HG03196 (cell line): ENCODE measurements around the gene ITGB3.

Experiments
- ATAC-seq: cut with Tn5 transposase; IDR thresholded peaks from one replicate; pipeline ENCODE4 v1.9.1; 2021; ENCODE audit not compliant: unreplicated experiment

Gene ITGB3

DNA sequence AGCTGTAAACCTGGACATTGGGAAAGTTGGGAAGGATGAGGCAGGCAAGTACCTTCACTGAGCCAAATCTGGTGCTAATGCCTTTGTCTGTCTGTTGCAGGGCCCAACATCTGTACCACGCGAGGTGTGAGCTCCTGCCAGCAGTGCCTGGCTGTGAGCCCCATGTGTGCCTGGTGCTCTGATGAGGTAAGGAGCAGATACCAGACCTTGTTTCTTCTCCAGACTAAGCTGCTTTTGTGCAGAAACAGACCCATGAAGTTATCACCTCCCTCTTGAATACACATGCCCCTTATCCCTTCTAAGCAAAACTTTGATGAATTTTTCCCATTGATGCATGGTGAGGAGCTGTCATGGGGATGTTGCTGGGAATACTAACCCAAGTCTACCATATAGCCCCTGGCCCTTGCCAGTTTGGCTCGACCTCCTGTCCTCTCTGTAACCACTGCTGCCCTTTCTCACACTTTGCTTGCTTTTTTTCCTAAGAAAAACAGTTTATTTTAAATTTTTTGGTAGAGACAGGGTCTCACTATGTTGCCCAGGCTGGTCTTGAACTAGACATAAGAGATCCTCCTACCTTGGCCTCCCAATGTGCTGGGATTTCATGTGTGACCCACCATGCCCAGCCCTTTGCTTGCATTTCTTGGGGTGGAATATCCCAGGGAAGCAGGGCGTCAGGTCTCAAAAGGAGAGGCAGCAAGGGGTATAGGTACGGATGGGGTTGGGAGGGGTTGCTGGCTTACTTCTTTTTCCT lies 20.9 kb downstream of the ITGB3 start:
- ATAC-seq: no peak

DNA sequence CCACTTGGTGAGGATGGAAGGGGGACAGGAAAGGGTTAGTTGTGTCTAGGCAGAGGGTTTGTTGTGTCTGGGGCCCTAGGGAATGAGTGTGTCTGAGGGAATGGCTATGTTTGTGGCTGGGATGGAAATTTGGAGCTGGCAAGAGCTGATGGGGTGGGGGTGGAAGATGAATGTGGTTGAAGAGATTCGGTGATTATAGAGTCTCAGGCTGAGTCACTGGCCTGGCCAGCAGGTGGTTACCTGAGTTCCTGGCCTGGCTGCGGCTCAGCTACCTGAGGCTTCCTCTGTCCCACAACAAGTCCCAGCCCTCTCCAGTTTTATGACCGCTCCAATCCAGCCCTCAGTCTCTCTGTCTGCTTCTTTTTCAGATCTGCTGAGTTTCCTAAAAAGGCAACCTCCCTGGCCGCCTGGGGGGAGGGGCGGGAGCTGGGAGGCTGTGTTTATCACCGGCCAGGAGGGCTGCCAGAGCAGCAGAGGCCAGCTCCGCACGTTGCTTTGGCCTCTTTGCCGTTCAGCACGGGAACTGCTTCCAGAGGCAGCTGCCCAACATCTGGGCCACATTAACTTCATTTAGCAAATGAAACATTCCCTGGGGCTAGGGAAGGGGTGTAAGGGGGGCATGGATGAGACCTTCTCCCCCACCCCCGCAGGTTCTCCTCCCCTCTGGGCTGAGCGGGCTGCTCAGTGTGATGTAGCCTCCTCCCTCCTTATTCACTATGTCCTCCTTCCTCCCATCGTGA lies 21.8 kb downstream of the ITGB3 start:
- ATAC-seq: no peak

DNA sequence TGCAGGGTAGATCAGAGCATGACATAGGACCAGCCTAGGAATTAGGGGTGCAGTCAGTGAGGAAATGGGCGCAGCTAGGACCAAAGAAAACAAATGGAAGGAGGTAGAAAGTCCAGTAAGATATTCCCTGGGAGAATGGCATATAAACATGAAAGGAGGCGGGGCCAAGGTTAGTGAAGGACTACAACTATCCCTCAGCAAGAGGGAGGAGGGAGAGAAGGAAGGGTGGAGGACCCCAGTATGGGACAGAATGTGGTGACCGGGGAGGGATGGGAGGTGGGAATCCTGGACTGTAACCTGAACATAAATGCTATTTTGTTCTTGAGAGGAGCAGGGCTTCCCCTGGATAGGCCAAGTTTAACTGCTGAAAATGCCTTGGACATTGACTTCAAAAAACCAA lies 22.8 kb downstream of the ITGB3 start:
- no peak for ATAC-seq

DNA sequence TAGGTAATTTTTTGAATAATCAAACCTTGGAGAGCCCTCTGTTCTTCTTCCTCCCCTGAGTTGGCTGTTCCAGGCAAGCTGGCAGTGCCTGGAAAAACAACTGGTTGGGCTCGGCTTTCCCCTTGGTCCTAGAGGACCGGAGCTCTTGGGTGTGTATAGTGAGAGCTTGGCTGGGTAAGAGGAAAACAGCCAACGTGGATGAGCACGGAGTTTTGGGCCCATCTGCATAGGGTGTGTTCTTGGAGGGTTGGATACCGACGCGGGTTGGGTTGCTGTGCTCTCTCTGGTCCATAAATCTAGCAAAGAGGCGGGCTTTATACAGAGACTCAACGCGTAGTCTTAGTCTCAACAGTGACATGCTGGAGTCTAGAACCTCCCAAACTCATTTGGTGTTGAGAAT lies 23.2 kb downstream of the ITGB3 start:
- ATAC-seq: no peak

DNA sequence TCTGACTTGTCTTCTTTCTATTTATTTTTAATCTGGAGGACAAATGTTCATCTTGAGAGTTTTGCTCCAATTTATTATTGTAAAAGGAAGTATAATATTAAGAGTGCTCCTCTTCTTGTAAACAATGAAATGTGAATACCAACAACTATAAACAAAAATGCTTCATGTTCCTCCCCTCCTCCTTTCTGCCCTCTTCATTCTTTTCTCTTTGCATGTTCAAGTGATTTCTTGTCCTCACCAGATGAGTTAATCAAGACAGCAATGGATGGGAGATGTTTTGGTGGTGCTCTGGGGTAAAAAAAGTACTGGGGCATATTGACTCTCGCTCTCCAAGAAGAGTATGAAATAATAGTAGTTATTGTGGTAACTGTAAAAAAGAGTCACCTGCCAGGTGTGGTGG lies 24.3 kb downstream of the ITGB3 start:
- no peak for ATAC-seq

DNA sequence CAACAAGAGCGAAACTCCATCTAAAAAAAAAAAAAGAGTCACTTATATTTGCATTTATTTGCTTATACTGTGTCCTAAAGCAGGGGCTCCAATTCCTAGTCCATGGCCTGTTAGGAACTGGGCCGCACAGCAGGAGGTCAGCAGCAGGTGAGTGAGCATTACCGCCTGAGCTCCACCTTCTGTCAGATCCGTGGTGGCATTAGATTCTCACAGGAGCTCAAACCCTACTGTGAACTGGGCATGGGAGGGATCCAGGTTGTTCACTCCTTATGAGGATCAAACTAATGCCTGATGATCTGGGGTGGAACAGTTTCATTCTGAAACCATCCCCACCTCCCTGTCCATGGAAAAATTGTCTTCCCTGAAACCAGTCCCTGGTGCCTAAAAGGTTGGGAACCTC lies 24.9 kb downstream of the ITGB3 start:
- ATAC-seq: no peak

DNA sequence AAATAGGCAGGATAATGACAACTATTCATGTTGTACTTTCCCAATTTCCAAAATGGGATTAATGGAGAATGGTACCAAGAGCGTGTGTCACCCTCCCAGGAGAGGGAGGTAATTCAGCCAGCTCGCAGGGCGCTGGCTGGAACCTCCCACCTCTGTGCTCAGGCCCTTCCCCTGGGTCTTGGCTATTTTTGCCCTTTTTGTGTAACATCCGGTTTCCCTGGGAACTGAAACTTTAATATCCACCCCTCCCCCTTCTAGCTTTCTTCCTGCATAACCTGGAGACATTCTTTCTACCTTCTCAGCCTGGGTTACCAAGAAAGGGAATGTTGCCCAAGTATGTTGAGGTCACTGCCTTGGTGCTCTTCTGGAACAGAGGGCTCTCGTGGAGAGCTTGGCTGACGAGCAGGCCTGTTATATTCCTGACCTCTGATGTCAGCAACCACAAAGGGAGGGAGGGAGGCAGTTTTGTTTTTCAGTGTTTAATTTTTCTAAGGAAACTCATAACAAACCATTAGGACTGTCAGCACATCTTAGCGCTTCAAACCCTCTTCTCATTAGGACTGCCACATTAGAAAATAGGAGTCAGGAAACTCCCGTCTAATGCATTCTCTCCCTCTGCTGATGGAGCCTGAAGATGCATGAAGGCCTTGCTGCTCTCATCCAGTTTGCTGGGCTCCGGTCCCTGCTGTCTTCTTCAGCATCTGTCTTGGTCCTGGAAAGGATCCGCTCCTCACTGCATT lies 25.6 kb downstream of the ITGB3 start:
- ATAC-seq: peak; percentile 73

DNA sequence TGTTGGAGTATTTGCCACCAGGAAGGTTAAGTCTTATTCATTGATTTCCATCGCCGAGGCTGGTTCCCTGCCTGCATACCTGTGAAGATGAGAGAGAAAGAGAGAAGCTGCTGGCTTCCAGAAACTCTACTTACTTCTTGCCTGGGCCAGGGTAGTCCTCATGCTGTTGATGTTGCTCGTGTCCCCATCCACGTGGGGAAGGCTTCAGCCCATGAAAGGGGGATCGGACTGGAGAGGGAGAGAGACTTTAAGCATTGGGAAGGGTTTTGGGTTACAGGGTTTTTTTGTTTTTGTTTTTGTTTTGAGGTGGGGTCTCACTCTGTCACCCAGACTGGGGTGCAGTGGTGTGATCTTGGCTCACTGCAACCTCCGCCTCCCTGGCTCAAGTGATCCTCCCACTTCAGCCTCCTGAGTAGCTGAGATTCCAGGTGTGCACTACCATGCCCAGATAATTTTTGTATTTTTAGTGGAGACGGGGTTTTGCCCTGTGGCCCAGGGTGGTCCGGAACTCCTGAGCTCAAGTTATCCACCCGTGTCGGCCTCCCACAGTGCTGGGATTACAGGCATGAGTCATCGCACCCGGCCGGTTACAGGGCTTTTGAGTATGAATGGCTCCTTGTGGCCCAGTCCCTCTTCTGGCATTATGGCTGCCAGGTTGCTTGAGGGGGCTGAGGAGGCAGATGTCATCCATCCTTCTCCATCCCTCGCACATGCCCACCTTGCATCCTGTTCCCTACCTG lies 26.6 kb downstream of the ITGB3 start:
- no peak for ATAC-seq

DNA sequence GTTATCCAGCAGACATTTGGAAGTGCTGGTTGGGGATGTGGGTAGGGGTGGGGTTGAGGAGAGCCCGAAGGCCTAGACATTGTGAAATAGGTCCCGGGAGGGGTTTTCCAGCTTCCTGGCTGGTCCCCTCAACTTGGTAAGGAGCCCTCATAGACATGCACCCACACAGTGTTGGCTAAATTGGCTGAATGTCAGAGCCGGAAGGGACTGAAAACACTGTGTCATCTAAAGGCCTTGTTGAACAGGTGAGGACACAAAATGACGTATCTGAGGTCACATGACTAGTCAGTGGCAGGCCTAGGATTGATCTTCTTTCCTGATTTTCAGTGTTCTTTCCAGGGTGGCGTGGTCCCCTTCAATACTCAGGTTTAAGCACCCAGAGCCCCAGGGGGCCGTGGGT lies 27.6 kb downstream of the ITGB3 start:
- no peak for ATAC-seq

DNA sequence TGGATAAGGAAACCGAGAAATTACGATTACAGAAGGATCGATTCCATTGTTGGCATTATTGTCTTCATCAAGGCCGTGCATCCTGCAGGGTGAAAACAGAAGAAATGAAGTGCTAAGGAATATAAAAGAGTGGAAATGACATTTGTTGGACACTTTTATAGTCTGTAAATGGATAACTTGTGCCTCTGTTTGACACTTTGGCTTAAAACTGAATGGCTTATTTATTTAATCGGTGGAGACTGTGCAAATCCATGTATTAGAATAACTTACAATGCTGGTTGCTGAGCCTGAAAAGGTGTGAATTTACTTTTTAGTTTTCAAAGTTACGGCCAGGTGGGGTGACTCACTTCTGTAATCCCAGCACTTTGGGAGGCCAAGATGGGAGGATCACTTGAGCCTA lies 31.4 kb downstream of the ITGB3 start:
- ATAC-seq: no peak

DNA sequence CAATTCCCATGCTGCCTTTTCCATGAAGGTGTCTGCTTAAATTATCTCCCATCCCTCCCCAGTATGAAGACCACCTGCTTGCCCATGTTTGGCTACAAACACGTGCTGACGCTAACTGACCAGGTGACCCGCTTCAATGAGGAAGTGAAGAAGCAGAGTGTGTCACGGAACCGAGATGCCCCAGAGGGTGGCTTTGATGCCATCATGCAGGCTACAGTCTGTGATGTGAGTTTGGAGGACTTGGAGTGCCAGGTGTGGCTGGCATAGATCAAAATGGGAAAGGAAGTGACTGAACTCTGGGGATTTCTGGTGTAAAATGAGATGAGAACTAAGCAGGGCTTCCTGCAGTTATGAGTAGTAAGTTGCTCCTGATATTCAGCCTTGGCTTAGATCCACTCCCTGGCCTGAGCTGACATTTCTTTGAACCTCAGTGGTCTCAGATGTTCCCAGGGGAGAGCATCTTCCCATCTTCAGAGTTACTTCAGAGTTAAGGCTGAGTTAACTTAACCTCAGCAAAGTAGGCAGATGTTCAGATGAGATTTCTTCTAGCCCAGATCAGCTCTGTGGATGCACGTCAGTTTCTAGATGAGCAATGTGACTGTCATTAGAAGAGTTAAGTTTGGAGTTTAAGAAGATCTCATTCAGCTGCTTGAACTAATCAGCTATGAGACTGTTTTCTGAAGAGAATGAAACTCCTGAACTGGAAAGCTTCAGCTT lies 32.7 kb downstream of the ITGB3 start:
- ATAC-seq: peak; percentile 54

DNA sequence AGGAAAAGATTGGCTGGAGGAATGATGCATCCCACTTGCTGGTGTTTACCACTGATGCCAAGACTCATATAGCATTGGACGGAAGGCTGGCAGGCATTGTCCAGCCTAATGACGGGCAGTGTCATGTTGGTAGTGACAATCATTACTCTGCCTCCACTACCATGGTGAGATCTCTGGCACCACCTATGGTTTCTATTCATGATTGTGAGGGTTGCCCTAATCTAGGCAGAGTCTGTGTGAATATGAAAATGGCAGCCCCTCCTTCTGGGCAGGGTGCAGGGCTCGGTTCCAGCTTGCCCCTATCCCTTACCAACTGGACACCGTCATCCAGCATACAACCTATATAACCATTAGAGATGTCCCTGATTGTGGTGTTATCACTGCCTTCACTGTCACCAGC lies 33.4 kb downstream of the ITGB3 start:
- no peak for ATAC-seq

DNA sequence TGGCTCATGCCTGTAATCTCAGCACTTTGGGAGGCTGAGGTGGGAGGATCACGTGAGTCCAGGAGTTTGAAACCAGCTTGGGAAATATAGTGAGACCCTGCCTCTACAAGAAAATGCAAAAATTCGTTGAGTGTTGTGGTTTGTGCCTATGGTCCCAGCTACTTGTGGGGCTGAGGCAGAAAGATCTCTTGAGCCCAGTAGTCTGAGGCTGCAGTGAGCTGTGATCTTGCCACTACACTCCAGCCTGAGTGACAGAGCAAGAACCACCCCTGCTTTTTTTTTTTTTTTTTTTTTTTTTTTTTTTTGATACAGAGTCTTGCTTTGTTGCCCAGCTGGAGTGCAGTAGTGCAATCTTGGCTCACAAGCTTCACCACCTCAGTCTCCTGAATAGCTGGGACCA lies 34.0 kb downstream of the ITGB3 start:
- ATAC-seq: no peak

DNA sequence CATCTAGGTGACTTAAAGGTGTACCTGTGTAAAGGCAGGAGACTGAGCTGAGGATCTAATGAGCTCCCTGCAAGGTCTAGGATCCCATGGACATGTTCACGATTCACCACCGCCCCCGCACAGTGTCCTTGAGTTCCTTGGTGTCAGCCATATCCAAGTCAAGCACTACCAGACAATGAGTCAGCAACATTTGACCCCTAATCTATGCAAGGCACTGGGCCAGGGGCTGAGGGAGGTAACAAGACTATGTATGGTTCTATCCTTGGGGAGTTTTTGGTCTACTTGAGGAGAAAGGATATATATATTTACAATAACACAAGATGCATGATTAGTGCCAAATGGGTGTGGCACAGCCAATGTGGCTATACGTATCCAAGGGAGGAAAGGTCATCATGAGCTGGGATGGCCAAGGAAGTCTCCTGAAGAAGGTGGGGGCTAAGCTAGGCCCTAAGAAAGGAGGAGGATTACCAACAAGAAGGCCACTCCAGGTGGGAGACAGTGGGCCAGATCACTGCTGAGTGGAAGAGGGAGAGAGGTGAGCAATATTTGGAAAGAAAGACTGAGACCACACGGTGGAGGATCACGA lies 35.0 kb downstream of the ITGB3 start:
- no peak for ATAC-seq

DNA sequence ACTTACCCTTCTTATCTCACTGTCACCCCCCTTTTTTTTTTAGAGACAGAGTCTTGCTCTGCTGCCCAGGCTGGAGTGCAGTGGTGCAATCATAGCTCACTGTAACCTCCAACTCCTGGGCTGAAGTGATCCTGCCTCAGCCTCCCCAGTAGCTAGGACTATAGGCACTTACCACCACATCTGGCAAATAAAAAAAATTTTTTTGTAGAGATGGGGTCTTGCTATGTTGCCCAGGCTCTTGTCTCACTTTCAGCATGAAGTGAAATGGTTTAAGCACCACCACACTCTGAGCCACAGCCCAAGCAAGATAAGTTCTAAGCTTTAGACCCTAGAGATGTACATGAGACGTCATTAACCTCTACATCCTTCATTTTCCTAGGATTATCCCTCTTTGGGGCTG lies 35.7 kb downstream of the ITGB3 start:
- ATAC-seq: no peak

DNA sequence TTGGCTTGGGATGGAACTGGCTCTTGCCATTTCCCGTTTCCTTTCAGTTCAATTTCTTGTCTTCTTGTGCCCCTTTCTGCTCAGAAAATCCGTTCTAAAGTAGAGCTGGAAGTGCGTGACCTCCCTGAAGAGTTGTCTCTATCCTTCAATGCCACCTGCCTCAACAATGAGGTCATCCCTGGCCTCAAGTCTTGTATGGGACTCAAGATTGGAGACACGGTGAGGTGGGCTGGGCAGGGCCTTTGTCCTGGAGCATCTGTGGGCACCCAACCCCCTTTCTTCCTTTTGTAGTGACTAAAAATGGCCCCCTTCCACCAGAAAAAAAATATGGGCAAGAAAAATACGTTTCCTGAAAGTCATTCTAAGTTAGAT lies 37.2 kb downstream of the ITGB3 start:
- ATAC-seq: no peak

DNA sequence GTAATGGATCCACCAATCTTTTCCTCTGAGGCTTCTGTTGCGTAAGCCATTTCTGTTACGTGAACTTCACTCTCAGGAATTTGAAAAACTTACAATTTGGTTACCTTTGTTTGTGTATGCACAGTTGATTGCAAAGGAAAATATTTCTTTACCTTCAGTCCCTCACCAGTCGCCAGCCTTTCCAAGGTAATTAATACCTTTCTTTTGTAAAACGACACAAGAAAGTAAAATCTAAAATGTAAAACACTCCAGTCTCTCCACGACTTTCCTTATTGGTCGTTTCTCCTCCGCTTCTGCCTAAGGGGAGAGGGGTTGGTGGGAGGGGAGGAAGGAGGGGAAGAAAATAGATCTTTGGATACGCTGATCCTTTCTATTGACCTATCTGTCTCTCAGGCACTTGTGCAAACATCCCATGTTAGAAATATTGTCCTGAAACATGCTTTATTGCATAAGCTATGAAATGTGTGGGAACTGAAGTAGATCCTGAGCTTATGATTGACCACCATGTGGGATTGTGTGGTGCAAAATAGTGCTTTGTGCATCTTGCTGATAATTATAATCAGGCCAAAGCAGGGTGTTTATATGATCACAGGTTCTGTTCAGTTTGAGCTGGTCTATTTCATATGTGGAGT lies 37.7 kb downstream of the ITGB3 start:
- no peak for ATAC-seq

DNA sequence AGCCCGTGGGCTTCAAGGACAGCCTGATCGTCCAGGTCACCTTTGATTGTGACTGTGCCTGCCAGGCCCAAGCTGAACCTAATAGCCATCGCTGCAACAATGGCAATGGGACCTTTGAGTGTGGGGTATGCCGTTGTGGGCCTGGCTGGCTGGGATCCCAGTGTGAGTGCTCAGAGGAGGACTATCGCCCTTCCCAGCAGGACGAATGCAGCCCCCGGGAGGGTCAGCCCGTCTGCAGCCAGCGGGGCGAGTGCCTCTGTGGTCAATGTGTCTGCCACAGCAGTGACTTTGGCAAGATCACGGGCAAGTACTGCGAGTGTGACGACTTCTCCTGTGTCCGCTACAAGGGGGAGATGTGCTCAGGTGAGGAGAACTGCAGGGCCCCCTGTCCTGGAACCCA lies 38.6 kb downstream of the ITGB3 start:
- ATAC-seq: no peak

DNA sequence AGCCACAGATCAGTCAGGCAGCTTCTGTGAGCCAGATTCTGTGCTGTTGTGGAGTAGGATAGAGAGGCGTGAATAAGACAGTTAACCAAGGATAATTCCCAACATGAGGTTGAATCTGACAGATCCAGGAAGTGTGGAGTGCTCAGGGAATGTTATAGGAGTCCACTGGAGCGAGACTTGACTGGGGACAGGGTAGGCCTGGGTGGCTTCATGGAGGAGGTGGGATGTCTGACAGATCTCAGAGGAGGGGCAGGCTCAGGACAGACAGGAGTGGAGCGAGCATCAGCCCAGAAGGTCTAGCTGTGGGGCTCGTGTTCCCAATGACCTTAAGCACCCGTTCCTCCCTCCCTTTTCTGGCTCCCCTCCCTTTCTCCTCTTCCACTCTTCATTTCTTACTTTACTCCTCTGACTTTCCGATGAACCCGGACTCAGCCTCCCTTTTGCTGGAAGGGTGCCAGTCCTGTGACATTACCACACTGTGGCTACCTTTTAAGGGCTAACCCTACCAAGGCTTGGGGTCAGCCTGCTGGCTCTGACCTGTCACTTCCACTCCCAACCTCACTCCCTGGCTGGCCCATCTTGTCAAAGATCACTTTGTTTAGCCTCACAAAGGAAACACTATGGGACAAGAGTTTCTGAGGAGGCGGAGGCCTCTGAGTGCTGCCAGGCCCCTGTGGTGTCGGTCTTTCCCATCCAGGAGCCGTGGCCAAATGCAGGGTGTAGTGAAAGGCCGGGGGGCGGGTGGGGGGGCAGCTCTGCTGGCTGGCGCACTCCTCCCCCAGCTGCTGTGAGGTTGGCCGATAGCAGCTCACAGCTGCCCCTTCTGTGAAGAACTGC lies 41.6 kb downstream of the ITGB3 start:
- no peak for ATAC-seq
